ENCODE measurements around the gene IGF1R. TPM values are rescaled to one million over a fixed set of nuclear protein-coding genes. Genes with fewer than 3 reads are reported as not detected.

IGF1R gene
- total RNA-seq, 1 experiment from 2014 or later: 125 TPM

GRCh38 chr15:98942431-98942830, 294.1 kb downstream of the IGF1R start:
- DNase-seq (ENCODE audit: low spot score) (no peak), ATAC-seq (no peak)
- TF ChIP-seq KAT7 (CRISPR knock-in tag; IDR thresholded peaks at IDR 0.05; ENCODE audit: borderline replicate concordance): no peak
- TF ChIP-seq EMX1 (CRISPR knock-in tag; IDR thresholded peaks at IDR 0.05): no peak
- peak; percentile 6; the same call in 1 of the 2 replicates for TF ChIP-seq ZNF121 (CRISPR knock-in tag; IDR thresholded peaks at IDR 0.05)
- no peak for TF ChIP-seq TCF7 (CRISPR knock-in tag; IDR thresholded peaks at IDR 0.05; ENCODE audit: low read depth)
- Mint-ChIP-seq H3K27me3 (ENCODE audit: low read depth) (no peaks in the 10 kb centered on the region), H3K36me3 (peaks cover 75% of the 10 kb centered on the region), H3K9me3 (no peaks in the 10 kb centered on the region), H3K4me3 (no peak overlapping the region), H3K4me1 (no peaks in the 10 kb centered on the region; the same call in 1 of the 2 replicates), H3K27ac (no peak overlapping the region)
- ChIA-PET POLR2A (no interaction called here), CTCF (no interaction called here)

GRCh38 chr15:98943051-98943508, 294.7 kb downstream of the IGF1R start:
- H3K36me3 Mint-ChIP-seq: peaks cover 70% of the 10 kb centered on the region
- no peaks in the 10 kb centered on the region for H3K27me3 Mint-ChIP-seq (ENCODE audit: low read depth)
- ATAC-seq: no peak
- TF ChIP-seq CREB1 (CRISPR knock-in tag; IDR thresholded peaks at IDR 0.05) (no peak), GABPB1 (CRISPR knock-in tag; IDR thresholded peaks at IDR 0.05) (no peak), SP1 (CRISPR knock-in tag; conservative IDR thresholded peaks at IDR 0.05) (no peak), NFYB (CRISPR knock-in tag; conservative IDR thresholded peaks at IDR 0.05; ENCODE audit: low read depth) (no peak), ZNF263 (CRISPR knock-in tag; IDR thresholded peaks at IDR 0.05; ENCODE audit: low read depth) (no peak), ZSCAN18 (CRISPR knock-in tag; IDR thresholded peaks at IDR 0.05) (no peak)
- TF ChIP-seq, protein P1, sequence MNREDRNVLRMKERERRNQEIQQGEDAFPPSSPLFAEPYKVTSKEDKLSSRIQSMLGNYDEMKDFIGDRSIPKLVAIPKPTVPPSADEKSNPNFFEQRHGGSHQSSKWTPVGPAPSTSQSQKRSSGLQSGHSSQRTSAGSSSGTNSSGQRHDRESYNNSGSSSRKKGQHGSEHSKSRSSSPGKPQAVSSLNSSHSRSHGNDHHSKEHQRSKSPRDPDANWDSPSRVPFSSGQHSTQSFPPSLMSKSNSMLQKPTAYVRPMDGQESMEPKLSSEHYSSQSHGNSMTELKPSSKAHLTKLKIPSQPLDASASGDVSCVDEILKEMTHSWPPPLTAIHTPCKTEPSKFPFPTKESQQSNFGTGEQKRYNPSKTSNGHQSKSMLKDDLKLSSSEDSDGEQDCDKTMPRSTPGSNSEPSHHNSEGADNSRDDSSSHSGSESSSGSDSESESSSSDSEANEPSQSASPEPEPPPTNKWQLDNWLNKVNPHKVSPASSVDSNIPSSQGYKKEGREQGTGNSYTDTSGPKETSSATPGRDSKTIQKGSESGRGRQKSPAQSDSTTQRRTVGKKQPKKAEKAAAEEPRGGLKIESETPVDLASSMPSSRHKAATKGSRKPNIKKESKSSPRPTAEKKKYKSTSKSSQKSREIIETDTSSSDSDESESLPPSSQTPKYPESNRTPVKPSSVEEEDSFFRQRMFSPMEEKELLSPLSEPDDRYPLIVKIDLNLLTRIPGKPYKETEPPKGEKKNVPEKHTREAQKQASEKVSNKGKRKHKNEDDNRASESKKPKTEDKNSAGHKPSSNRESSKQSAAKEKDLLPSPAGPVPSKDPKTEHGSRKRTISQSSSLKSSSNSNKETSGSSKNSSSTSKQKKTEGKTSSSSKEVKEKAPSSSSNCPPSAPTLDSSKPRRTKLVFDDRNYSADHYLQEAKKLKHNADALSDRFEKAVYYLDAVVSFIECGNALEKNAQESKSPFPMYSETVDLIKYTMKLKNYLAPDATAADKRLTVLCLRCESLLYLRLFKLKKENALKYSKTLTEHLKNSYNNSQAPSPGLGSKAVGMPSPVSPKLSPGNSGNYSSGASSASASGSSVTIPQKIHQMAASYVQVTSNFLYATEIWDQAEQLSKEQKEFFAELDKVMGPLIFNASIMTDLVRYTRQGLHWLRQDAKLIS (CRISPR knock-in tag; IDR thresholded peaks at IDR 0.05; ENCODE audit: borderline replicate concordance): no peak
- H3K4me1 Mint-ChIP-seq: no peaks in the 10 kb centered on the region; the same call in 1 of the 2 replicates
- H3K9me3 Mint-ChIP-seq: no peaks in the 10 kb centered on the region
- DNase-seq (ENCODE audit: low spot score): no peak
- no peak overlapping the region for H3K4me3 Mint-ChIP-seq
- H3K27ac Mint-ChIP-seq: peak overlapping the region; percentile 6; the same call in 1 of the 2 replicates
- POLR2A ChIA-PET: no interaction called here
- CTCF ChIA-PET: interaction anchor here (0.7 kb wide), 1 partner anchor 969 kb away, joined by 3 read pairs; no protein-coding TSS in a partner anchor

DNA sequence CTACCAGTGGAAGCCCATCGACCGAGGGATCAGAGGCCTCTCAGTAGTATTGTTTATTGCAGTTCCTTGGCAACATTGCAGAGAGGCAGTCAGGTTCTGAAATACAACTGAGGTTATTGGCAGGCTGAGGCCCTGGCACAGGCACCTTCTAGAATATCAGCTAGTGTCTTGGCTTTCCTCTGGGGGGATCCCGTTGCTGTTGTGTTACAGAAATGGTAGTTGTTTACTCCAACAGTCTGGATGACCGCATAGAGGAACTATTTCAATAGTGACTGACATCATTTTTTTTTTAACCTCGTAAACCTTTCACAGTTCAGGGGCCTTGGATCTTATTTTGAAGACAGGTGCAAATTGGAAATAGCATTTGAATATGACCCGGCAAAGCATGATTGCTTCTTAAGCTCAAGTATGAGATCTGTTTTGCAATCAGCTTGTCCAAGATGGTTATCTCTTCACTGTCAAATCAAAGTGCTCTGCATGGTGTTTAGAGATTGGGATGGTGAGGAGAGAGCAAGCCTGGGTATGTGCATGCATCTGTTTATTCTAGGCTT, 295.3 kb downstream of the IGF1R start:
- Mint-ChIP-seq H3K27ac (peak overlapping the region; percentile 6; the same call in 1 of the 2 replicates), H3K4me3 (no peak overlapping the region), H3K27me3 (ENCODE audit: low read depth) (no peaks in the 10 kb centered on the region), H3K36me3 (peaks cover 68% of the 10 kb centered on the region), H3K9me3 (no peaks in the 10 kb centered on the region), H3K4me1 (no peaks in the 10 kb centered on the region; the same call in 1 of the 2 replicates)
- ChIA-PET POLR2A (no interaction called here), CTCF (interaction anchor here (0.7 kb wide), 1 partner anchor 968 kb away, joined by 3 read pairs; no protein-coding TSS in a partner anchor)
- no peak for TF ChIP-seq NR3C1 (CRISPR knock-in tag; conservative IDR thresholded peaks at IDR 0.05; ENCODE audit: low read depth)
- no peak for TF ChIP-seq ZNF425 (CRISPR knock-in tag; conservative IDR thresholded peaks at IDR 0.05)
- no peak for TF ChIP-seq SOX15 (CRISPR knock-in tag; IDR thresholded peaks at IDR 0.05)
- no peak for TF ChIP-seq FOXP4 (CRISPR knock-in tag; IDR thresholded peaks at IDR 0.05)
- TF ChIP-seq, protein P2, sequence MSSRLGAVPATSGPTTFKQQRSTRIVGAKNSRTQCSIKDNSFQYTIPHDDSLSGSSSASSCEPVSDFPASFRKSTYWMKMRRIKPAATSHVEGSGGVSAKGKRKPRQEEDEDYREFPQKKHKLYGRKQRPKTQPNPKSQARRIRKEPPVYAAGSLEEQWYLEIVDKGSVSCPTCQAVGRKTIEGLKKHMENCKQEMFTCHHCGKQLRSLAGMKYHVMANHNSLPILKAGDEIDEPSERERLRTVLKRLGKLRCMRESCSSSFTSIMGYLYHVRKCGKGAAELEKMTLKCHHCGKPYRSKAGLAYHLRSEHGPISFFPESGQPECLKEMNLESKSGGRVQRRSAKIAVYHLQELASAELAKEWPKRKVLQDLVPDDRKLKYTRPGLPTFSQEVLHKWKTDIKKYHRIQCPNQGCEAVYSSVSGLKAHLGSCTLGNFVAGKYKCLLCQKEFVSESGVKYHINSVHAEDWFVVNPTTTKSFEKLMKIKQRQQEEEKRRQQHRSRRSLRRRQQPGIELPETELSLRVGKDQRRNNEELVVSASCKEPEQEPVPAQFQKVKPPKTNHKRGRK (CRISPR knock-in tag; IDR thresholded peaks at IDR 0.05; ENCODE audit: borderline replicate concordance): no peak
- ATAC-seq (no peak), DNase-seq (ENCODE audit: low spot score) (no peak)

Measured in WTC11 (cell line).